ENCODE data around the gene PFN3.

DNA sequence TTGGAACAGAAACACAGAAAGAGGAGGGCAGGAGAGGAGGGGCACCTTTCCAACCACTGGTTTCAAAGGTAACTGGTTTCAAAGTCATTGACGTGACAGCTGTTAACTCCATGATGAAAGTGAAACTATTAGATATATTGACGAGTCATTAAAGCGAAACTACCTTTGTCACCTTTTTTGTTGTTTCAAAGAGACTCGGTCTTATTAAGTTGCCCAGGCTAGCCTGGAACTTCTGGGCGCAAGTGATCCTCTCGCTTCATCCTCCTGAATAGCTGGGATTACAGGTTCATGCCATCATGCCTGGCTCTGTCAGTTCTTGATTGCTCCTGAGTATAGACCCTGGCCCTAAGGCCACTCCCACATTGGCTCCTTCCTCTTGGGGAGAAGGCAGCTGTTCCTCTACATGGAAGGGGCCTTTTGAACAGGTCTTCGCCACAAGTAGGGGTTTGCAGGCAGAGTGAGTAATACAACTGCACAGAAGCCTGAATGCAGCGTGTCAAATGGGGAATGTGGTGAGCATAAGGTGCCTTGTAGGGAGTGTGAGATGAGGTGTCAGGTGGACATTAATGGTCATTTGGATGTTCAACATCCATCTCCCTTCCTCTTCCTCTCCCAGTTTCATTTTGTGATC is 12.3 kb upstream of the PFN3 start:
- TF ChIP-seq MAX (CRISPR knock-in tag; IDR thresholded peaks at IDR 0.05) (no peak), ZNF121 (CRISPR knock-in tag; IDR thresholded peaks at IDR 0.05) (no peak), NFYB (CRISPR knock-in tag; conservative IDR thresholded peaks at IDR 0.05; ENCODE audit: low read depth) (no peak), CTCF (IDR thresholded peaks at IDR 0.05) (no peak)
